ENCODE measurements around the gene SLC9A9. TPM values are rescaled to one million over a fixed set of nuclear protein-coding genes. Genes with fewer than 3 reads are reported as not detected.

Gene SLC9A9
- total and polyA plus RNA-seq, 2 donors: 20.5 to 21.2 TPM

DNA sequence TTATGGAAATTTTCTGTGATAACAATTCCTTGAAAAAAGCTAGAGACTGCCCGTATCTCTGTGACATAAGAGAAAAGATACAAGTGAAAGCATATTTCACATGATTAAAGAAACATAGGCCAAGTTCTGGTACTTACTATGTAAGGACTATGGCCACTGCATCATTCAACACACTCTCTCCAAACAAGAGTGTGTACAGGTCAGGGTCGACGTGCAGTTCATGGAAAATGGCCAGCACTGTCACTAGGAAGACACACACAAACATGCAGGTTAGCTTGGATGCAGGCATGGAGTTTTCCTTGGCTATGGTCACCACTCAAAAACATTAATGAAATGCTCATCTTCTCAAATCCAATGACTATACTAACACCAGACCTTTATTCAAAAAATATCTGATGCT, 196.2 kb downstream of the SLC9A9 start:
- Histone ChIP-seq H3K4me3 (ENCODE audit: low read length in 2 of 2) (no peak overlapping the region), H3K9me3 (ENCODE audit: control insufficient read depth in 2 of 2, insufficient read depth in 1 of 2, low read length in 1 of 2) (no peaks in the 10 kb centered on the region), H3K27ac (ENCODE audit: low read depth in 1 of 2, low read length in 1 of 2) (no peak overlapping the region), H3K4me1 (ENCODE audit: control insufficient read depth in 2 of 2, insufficient read depth in 2 of 2, low read length in 2 of 2) (no peaks in the 10 kb centered on the region), H3K36me3 (ENCODE audit: control insufficient read depth in 2 of 2, insufficient read depth in 2 of 2, low read length in 1 of 2) (peaks cover 0 to 4% of the 10 kb centered on the region in 2 donors), H3K27me3 (ENCODE audit: control insufficient read depth in 2 of 2, insufficient read depth in 1 of 2, low read length in 1 of 2) (no peaks in the 10 kb centered on the region)
- WGBS: 94% methylated on average over 3 of the region's 3 CpGs
- no peak for DNase-seq (ENCODE audit: low read depth in 6 of 9, low spot score in 9 of 9)

DNA sequence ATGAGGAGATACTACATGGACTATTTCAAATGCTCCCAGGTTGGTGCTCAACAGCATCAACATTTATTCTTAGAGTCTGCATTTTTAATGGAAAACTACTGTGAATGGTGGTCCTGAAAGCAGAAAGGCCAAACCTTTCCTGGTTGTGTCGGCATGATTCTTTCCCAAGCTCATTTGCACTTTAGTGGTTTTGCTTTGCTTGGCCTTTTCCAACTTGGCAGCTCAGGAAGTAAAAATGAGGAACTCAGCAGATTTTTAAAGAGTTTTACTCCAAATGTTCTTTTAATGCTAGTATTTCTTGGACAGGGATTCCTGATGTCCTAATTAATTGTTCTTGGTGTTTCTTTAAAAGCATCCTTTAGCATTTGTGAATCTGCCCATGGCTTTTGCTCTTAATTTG, 197.4 kb downstream of the SLC9A9 start:
- Histone ChIP-seq H3K36me3 (ENCODE audit: control insufficient read depth in 2 of 2, insufficient read depth in 2 of 2, low read length in 1 of 2) (peaks cover 0 to 4% of the 10 kb centered on the region in 2 donors), H3K4me1 (ENCODE audit: control insufficient read depth in 2 of 2, insufficient read depth in 2 of 2, low read length in 2 of 2) (no peaks in the 10 kb centered on the region), H3K4me3 (ENCODE audit: low read length in 2 of 2) (no peak overlapping the region), H3K9me3 (ENCODE audit: control insufficient read depth in 2 of 2, insufficient read depth in 1 of 2, low read length in 1 of 2) (no peaks in the 10 kb centered on the region), H3K27ac (ENCODE audit: low read depth in 1 of 2, low read length in 1 of 2) (no peak overlapping the region), H3K27me3 (ENCODE audit: control insufficient read depth in 2 of 2, insufficient read depth in 1 of 2, low read length in 1 of 2) (no peaks in the 10 kb centered on the region)
- WGBS: 47% methylated on average over 1 of the region's 1 CpG
- no peak for DNase-seq (ENCODE audit: low read depth in 6 of 9, low spot score in 9 of 9)

DNA sequence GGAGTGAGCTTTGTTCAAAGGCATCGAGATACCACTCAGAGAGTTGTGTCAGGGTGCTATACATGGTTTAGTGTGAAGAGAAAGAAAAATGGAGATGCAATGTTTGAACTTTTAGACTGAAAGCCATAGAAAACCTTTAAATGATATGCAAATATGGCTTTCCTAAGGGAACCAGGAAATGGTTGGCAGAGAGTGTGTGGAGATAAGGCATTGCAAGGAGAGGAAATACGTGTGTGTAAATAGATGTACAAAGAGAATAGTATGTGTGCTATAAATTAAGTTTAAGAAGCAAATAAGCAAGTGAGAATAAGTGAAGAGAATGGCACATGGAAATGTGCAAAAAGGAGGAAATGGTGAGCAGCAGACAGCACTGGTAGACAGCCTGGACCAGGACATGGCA, 198.1 kb downstream of the SLC9A9 start:
- Histone ChIP-seq H3K4me3 (ENCODE audit: low read length in 2 of 2) (no peak overlapping the region), H3K27ac (ENCODE audit: low read depth in 1 of 2, low read length in 1 of 2) (no peak overlapping the region), H3K27me3 (ENCODE audit: control insufficient read depth in 2 of 2, insufficient read depth in 1 of 2, low read length in 1 of 2) (no peaks in the 10 kb centered on the region), H3K9me3 (ENCODE audit: control insufficient read depth in 2 of 2, insufficient read depth in 1 of 2, low read length in 1 of 2) (no peaks in the 10 kb centered on the region), H3K4me1 (ENCODE audit: control insufficient read depth in 2 of 2, insufficient read depth in 2 of 2, low read length in 2 of 2) (no peaks in the 10 kb centered on the region), H3K36me3 (ENCODE audit: control insufficient read depth in 2 of 2, insufficient read depth in 2 of 2, low read length in 1 of 2) (peaks cover 0 to 4% of the 10 kb centered on the region in 2 donors)
- WGBS: 97% methylated on average over 2 of the region's 2 CpGs
- DNase-seq (ENCODE audit: low read depth in 6 of 9, low spot score in 9 of 9): no peak

DNA sequence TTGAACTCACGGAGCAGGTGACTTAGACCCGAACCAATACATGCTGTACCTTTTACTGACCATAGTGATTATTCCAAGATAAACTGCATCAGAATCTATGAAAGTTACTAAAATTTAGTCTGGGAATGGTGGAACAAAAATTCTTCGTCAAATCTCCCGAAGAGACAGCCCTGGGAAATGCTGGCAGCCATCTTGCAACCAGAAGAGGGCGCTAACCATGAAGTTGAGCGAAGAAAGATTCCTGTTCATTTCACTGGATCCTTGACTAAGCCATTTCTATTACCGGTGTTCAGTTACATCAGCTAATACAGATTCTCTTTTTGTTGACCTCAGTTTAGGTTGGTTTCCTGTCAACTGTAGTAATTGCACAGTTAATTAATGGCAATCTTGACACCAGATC, 199.6 kb downstream of the SLC9A9 start:
- Histone ChIP-seq H3K9me3 (ENCODE audit: control insufficient read depth in 2 of 2, insufficient read depth in 1 of 2, low read length in 1 of 2) (no peaks in the 10 kb centered on the region), H3K4me1 (ENCODE audit: control insufficient read depth in 2 of 2, insufficient read depth in 2 of 2, low read length in 2 of 2) (peaks cover 0 to 7% of the 10 kb centered on the region in 2 donors), H3K27me3 (ENCODE audit: control insufficient read depth in 2 of 2, insufficient read depth in 1 of 2, low read length in 1 of 2) (no peaks in the 10 kb centered on the region), H3K27ac (ENCODE audit: low read depth in 1 of 2, low read length in 1 of 2) (no peak overlapping the region), H3K36me3 (ENCODE audit: control insufficient read depth in 2 of 2, insufficient read depth in 2 of 2, low read length in 1 of 2) (peaks cover 0 to 4% of the 10 kb centered on the region in 2 donors), H3K4me3 (ENCODE audit: low read length in 2 of 2) (no peak overlapping the region)
- 98% methylated on average over 7 of the region's 7 CpGs for WGBS
- DNase-seq (ENCODE audit: low read depth in 6 of 9, low spot score in 9 of 9): no peak

DNA sequence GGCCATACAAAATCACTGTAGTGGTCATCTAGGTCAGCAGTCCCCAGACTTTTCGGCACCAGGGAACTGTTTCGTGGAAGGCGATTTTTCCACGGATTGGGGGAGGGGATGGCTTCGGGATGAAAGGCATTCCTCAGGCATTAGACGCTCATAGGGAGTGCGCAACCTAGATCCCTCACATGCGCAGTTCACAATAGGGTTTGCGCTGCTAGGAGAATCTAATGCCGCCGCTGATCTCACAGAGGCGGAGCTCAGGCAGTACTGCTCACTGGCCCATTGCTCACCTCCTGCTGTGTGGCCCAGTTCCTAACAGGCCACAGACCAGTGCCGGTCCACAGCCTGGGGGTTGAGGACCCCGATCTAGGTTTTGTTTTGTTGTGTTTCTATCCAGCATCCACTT, 200.1 kb downstream of the SLC9A9 start:
- H3K36me3 ChIP-seq (ENCODE audit: control insufficient read depth in 2 of 2, insufficient read depth in 2 of 2, low read length in 1 of 2): peaks cover 0 to 4% of the 10 kb centered on the region in 2 donors
- peaks cover 0 to 7% of the 10 kb centered on the region in 2 donors for H3K4me1 ChIP-seq (ENCODE audit: control insufficient read depth in 2 of 2, insufficient read depth in 2 of 2, low read length in 2 of 2)
- WGBS: 99% methylated on average over 14 of the region's 14 CpGs
- no peaks in the 10 kb centered on the region for H3K9me3 ChIP-seq (ENCODE audit: control insufficient read depth in 2 of 2, insufficient read depth in 1 of 2, low read length in 1 of 2)
- no peaks in the 10 kb centered on the region for H3K27me3 ChIP-seq (ENCODE audit: control insufficient read depth in 2 of 2, insufficient read depth in 1 of 2, low read length in 1 of 2)
- DNase-seq (ENCODE audit: low read depth in 6 of 9, low spot score in 9 of 9): no peak
- no peak overlapping the region for H3K27ac ChIP-seq (ENCODE audit: low read depth in 1 of 2, low read length in 1 of 2)
- H3K4me3 ChIP-seq (ENCODE audit: low read length in 2 of 2): no peak overlapping the region

DNA sequence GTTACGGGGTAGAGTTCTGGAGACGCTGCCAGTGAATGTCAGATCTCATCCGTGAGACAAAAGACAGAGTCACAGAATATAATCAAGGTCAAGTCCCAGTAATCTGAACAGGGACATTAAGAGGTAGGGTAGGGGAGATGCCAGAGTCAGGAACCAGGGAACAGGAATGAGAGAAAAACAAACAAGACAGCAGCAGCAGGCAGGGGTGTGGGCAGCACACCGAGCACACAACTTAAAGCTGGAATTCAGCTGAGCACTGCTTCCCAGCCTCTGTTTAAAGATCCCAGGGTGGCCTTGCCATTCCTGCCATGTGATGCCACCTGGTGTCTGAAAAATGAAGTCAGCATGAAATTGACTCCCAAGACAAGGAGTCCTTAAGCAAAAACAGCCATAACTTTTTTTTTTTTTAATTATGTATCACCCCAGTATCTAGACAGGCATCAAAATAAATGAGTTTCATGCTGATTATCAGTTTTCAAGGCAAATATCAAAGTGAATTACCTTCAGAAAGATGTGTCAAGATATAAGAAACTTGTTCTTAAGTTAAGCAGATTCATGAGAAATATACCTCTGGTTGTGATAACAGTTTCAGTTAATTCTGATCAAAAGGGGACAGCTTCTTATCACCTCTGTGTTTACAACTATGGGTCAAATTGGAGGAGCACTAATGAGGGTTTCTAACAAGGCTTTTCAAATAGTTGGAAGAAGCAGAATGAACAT, 203.7 kb downstream of the SLC9A9 start:
- H3K27ac ChIP-seq (ENCODE audit: low read depth in 1 of 2, low read length in 1 of 2): no peak overlapping the region
- no peaks in the 10 kb centered on the region for H3K36me3 ChIP-seq (ENCODE audit: control insufficient read depth in 2 of 2, insufficient read depth in 2 of 2, low read length in 1 of 2)
- DNase-seq (ENCODE audit: low read depth in 6 of 9, low spot score in 9 of 9): peak; percentile 34 to 79 (median 47)
- H3K27me3 ChIP-seq (ENCODE audit: control insufficient read depth in 2 of 2, insufficient read depth in 1 of 2, low read length in 1 of 2): no peaks in the 10 kb centered on the region
- no peaks in the 10 kb centered on the region for H3K9me3 ChIP-seq (ENCODE audit: control insufficient read depth in 2 of 2, insufficient read depth in 1 of 2, low read length in 1 of 2)
- H3K4me3 ChIP-seq (ENCODE audit: low read length in 2 of 2): no peak overlapping the region
- 84% methylated on average over 4 of the region's 4 CpGs for WGBS
- peaks cover 0 to 7% of the 10 kb centered on the region in 2 donors for H3K4me1 ChIP-seq (ENCODE audit: control insufficient read depth in 2 of 2, insufficient read depth in 2 of 2, low read length in 2 of 2)

DNA sequence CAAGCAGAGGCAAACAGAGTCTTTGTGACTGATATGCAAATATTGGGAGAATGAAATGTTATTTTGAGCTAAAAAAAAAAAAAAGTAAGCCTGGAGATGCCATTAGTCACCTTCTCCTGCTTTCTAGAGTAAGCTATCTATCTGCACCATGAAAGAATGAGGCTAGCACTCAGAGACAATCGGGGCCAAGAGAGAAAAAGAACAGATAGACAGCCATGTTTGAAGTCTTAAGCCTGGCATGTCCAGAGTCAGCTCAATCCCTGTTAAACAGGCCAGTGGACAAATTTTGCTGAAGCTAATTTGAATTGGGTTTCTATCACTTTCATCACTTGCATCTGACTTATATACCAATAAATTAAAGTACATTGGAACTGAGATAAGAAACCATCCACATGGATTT, 204.4 kb downstream of the SLC9A9 start:
- H3K4me3 ChIP-seq (ENCODE audit: low read length in 2 of 2): no peak overlapping the region
- H3K36me3 ChIP-seq (ENCODE audit: control insufficient read depth in 2 of 2, insufficient read depth in 2 of 2, low read length in 1 of 2): no peaks in the 10 kb centered on the region
- no peaks in the 10 kb centered on the region for H3K27me3 ChIP-seq (ENCODE audit: control insufficient read depth in 2 of 2, insufficient read depth in 1 of 2, low read length in 1 of 2)
- 100% methylated on average over 1 of the region's 1 CpG for WGBS
- no peak for DNase-seq (ENCODE audit: low read depth in 6 of 9, low spot score in 9 of 9)
- H3K27ac ChIP-seq (ENCODE audit: low read depth in 1 of 2, low read length in 1 of 2): no peak overlapping the region
- no peaks in the 10 kb centered on the region for H3K9me3 ChIP-seq (ENCODE audit: control insufficient read depth in 2 of 2, insufficient read depth in 1 of 2, low read length in 1 of 2)
- H3K4me1 ChIP-seq (ENCODE audit: control insufficient read depth in 2 of 2, insufficient read depth in 2 of 2, low read length in 2 of 2): peaks cover 0 to 7% of the 10 kb centered on the region in 2 donors

DNA sequence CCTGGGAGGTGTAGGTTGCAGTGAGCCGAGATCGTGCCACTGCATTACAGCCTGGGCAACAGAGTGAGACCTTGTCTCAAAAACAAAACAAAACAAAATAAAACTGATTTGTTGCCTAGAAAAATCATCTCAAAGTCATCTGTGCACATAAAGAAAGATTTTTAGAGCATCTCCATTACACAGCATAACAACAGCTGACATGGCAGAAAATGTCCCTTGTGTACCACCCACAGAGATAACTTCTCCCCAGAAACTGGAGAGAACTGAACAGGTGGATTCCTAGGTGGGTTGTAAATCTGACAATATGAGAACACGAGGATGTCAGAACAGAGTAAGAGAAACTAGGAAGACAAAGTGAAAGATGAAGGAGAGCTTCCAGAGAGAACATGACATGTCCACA, 207.5 kb downstream of the SLC9A9 start:
- H3K4me3 ChIP-seq (ENCODE audit: low read length in 2 of 2): no peak overlapping the region
- 97% methylated on average over 3 of the region's 3 CpGs for WGBS
- H3K4me1 ChIP-seq (ENCODE audit: control insufficient read depth in 2 of 2, insufficient read depth in 2 of 2, low read length in 2 of 2): peaks cover 0 to 7% of the 10 kb centered on the region in 2 donors
- H3K36me3 ChIP-seq (ENCODE audit: control insufficient read depth in 2 of 2, insufficient read depth in 2 of 2, low read length in 1 of 2): no peaks in the 10 kb centered on the region
- H3K9me3 ChIP-seq (ENCODE audit: control insufficient read depth in 2 of 2, insufficient read depth in 1 of 2, low read length in 1 of 2): peaks cover 0 to 3% of the 10 kb centered on the region in 2 donors
- no peak overlapping the region for H3K27ac ChIP-seq (ENCODE audit: low read depth in 1 of 2, low read length in 1 of 2)
- no peaks in the 10 kb centered on the region for H3K27me3 ChIP-seq (ENCODE audit: control insufficient read depth in 2 of 2, insufficient read depth in 1 of 2, low read length in 1 of 2)
- no peak for DNase-seq (ENCODE audit: low read depth in 6 of 9, low spot score in 9 of 9)

DNA sequence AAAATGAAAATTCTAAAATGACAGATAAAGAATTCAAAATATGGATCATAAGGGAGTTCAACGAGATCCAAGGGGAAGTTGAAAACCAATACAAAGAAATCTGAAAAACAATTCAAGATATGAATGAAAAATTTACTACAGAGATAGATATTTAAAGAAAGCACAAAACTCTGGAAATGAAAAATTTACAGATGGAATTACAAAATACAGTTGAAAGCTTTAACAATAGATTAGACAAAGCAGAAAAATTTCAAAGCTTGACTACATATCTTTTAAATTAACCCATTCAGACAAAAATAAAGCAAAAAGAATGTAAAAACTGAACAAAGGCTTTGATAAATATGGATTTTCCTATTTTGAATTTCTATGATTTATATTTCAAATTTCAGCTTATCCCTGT, 211.1 kb downstream of the SLC9A9 start:
- peaks cover 0 to 3% of the 10 kb centered on the region in 2 donors for H3K9me3 ChIP-seq (ENCODE audit: control insufficient read depth in 2 of 2, insufficient read depth in 1 of 2, low read length in 1 of 2)
- WGBS: 98% methylated on average over 1 of the region's 1 CpG
- DNase-seq (ENCODE audit: low read depth in 6 of 9, low spot score in 9 of 9): no peak
- no peaks in the 10 kb centered on the region for H3K27me3 ChIP-seq (ENCODE audit: control insufficient read depth in 2 of 2, insufficient read depth in 1 of 2, low read length in 1 of 2)
- no peaks in the 10 kb centered on the region for H3K4me1 ChIP-seq (ENCODE audit: control insufficient read depth in 2 of 2, insufficient read depth in 2 of 2, low read length in 2 of 2)
- no peak overlapping the region for H3K27ac ChIP-seq (ENCODE audit: low read depth in 1 of 2, low read length in 1 of 2)
- no peaks in the 10 kb centered on the region for H3K36me3 ChIP-seq (ENCODE audit: control insufficient read depth in 2 of 2, insufficient read depth in 2 of 2, low read length in 1 of 2)
- H3K4me3 ChIP-seq (ENCODE audit: low read length in 2 of 2): no peak overlapping the region
